Omental fat pad (tissue), 4 donors: ENCODE data around the gene LLCFC1. TPM values are rescaled to one million over a fixed set of nuclear protein-coding genes. Genes with fewer than 3 reads are reported as not detected.

ENCODE experiments used
- ATAC-seq: fragments of 150-250 bp; one replicate; pipeline ENCODE4 v1.9.1; 2016; ENCODE audit warnings: mild to moderate bottlenecking, moderate library complexity; ENCODE audit not compliant: low FRiP score
- DNase-seq: peaks from one replicate; pipeline ENCODE4 v3.0.0-alpha.2; 2019; ENCODE audit warnings: low spot score
- CTCF ChIP-seq, 3 donors: fragments of 450-650 bp; IDR thresholded peaks; one replicate each; pipeline ENCODE4 v1.5.1; 2016 to 2017; ENCODE audit warnings: antibody characterized with exemption in 3 of 3, mild to moderate bottlenecking in 3 of 3, moderate library complexity in 2 of 3
- total RNA-seq, 4 donors: library from RNA; depleted of rRNA; stranded (reverse); fragments of >200 nt; gene quantifications; one replicate each; pipeline ENCODE4 v1.1.0, GENCODE V29; 2016

The LLCFC1 gene
- total RNA-seq, 4 donors from 2014 or later, result not detected

GRCh38 chr7:142917447-142917846 is 21.8 kb upstream of the LLCFC1 start:
- DNase-seq, result no peak
- no peak for TF ChIP-seq CTCF (IDR thresholded peaks at IDR 0.05)
- no peak for ATAC-seq

DNA sequence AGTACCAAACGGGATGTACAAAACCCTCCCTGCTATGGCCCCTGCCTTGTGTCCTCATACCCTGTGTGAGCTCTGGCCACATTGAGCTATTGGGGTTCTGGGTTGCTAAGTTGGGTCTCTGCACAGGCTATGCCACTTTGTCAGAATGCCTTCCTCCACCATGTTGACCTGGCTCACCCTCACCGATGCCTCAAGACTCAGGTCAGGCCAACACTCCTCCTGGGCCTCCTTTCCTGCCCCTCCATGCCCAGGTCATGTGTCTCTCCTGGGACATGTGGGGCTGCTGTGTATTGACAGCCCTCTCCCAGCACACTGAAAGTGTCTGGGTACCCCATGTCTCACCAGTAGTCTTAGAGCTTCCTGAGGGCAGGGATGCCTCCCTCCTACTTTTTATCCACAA is 20.4 kb upstream of the LLCFC1 start:
- no peak for DNase-seq
- TF ChIP-seq CTCF (IDR thresholded peaks at IDR 0.05), result no peak
- no peak for ATAC-seq

DNA sequence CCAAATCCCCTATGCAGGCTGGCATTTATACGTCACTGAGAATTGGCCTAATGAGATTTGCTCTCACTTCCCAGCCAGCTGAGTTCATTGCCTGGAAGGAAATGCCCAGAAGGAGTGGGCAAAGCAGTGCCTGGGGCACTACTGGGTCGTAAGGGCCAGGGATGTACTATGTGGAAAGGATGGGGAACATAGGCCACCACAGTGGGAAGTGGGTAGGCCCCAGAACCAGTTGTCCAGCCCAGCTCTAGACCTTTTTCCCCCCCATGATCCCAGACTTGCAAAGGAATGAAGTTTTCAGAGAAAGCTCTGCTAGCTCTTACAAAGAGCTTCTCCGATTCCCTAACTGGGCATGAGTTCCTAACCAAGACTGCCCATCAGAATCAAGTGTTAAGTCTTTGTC is 19.6 kb upstream of the LLCFC1 start:
- no peak for ATAC-seq
- no peak for DNase-seq
- TF ChIP-seq CTCF (IDR thresholded peaks at IDR 0.05), result no peak

DNA sequence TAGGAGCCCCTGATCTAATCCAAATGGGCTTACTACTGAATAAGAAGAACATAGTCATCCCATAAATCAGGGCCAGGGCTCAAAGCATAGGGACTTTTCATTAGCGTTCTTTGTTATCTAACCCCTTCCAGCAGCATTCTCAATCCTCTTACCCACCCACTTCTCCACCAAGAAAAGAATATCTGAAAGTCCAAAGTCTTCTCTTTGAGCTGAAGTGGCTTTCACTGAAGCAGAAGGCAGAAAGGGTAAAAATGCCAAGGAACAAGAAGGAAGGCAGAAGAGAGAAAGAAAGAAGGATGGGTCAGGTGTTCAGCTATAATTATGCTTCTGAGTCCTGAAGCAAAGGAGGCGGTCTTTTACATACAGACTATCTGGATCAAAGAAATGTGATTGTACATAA is 15.9 kb upstream of the LLCFC1 start:
- TF ChIP-seq CTCF (IDR thresholded peaks at IDR 0.05), result no peak
- no peak for ATAC-seq
- no peak for DNase-seq

DNA sequence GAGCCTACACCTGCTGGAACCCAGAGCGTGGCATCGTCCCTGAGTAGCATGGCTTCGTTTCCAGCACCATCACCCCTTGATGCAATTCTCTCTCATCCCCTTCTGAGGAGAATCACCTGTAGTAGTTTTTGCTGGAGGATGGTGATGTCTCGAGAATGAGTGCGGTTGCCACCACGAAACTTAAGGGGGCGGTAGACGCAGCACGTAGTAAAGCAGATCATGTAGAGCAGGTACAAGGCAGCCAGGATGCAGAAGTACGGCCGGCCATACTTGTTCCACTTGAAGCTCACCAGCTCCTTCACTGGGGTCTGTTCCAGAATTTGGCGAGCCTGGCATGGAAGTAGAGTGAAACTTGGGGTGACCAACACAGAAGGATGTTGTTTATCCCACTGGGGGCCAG is 13.9 kb upstream of the LLCFC1 start:
- DNase-seq, result no peak
- no peak for ATAC-seq
- TF ChIP-seq CTCF (IDR thresholded peaks at IDR 0.05), result no peak

DNA sequence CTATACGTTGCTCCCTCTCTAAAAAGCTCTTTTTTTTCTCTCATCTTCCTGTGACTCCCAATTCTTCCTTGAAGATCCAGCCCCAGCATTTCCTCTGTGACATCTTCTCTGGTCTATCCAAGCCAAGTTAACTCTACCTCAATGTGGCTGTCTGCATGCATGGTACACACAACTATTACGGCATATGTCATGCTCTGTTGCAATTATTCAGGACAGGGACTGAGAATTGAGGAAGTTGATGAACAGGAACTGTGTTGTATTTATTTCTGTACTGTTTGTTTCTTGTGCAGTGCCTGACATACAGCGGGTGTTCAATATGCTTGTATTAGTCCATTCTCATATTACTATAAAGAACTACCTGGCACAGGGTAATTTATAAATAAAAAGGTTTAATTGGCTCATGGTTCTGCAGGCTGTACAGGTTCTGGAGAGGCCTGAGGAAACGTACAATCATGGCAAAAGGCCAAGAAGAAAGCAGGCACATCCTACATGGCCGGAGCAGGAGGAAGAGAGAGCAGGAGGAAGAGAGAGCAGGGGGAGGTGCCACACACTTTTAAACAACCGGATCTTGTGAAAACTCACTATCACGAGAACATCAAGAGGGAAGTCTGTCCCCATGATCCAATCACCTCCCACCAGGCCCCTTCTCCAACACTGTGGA is 12.1 kb upstream of the LLCFC1 start:
- no peak for DNase-seq
- no peak for TF ChIP-seq CTCF (IDR thresholded peaks at IDR 0.05)
- ATAC-seq, result no peak

DNA sequence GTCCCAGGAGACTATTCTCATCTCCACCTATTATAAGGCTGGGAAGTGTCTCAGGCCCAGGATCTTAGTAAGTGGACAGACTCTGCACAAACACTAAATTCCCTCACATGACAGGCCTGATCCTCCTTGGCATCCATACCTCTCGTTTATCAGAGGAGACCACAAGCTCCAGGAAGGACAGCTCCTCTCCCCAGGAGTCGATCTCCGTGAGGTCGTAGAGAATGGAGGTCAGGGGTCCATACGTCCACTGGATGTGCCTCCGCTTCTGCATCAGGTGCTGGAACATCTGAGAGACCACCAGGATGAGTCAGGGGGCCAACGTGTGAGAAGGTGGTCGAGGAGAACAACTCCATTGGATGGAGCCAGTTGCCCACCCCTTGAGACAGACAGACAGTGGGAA is 11.3 kb upstream of the LLCFC1 start:
- DNase-seq (no peak), ATAC-seq (no peak)
- no peak for TF ChIP-seq CTCF (IDR thresholded peaks at IDR 0.05)
